CD14-positive monocyte (primary cell): ENCODE data around the gene ATXN1. TPM values are rescaled to one million over a fixed set of nuclear protein-coding genes. Genes with fewer than 3 reads are reported as not detected.

Source experiments
- DNase-seq, 3 donors: peaks; one replicate each; pipeline ENCODE4 v3.0.0-alpha.2; 2011 to 2022
- H2AFZ ChIP-seq: 2 replicates; pipeline ENCODE4 v1.6.0; 2012; ENCODE audit warnings: mild to moderate bottlenecking, low read depth, low read length, inconsistent platforms; ENCODE audit not compliant: insufficient read depth, poor library complexity, severe bottlenecking
- H3K27ac ChIP-seq, 2 donors: 1 replicate in 1 of 2; 2 replicates in 1 of 2; pipeline ENCODE4 v1.5.1; 2012 to 2013; ENCODE audit warnings: low read length in 2 of 2, control low read depth in 1 of 2, inconsistent platforms in 1 of 2, low read depth in 1 of 2, mild to moderate bottlenecking in 1 of 2
- H3K27me3 ChIP-seq, 2 donors: one replicate each; pipeline versions ENCODE4 v1.6.0 to v1.6.1; 2011 to 2013; ENCODE audit warnings: low read length in 2 of 2; ENCODE audit not compliant: control insufficient read depth in 2 of 2, insufficient read depth in 2 of 2
- H3K36me3 ChIP-seq, 2 donors: replicated peaks in 1 of 2; 1 replicate in 1 of 2; 2 replicates in 1 of 2; pipeline versions ENCODE4 v1.5.1 to v1.6.1; 2012 to 2013; ENCODE audit warnings: low read length in 2 of 2, control low read depth in 1 of 2, inconsistent platforms in 1 of 2, mild to moderate bottlenecking in 1 of 2; ENCODE audit not compliant: insufficient read depth in 2 of 2, control insufficient read depth in 1 of 2
- H3K4me1 ChIP-seq, 2 donors: 1 replicate in 1 of 2; 2 replicates in 1 of 2; pipeline versions ENCODE4 v1.5.1 to v1.6.1; 2012 to 2013; ENCODE audit warnings: low read length in 2 of 2, control low read depth in 1 of 2, inconsistent platforms in 1 of 2, mild to moderate bottlenecking in 1 of 2, moderate library complexity in 1 of 2; ENCODE audit not compliant: insufficient read depth in 2 of 2, control insufficient read depth in 1 of 2
- H3K4me2 ChIP-seq: replicated peaks from 2 replicates; pipeline ENCODE3; 2012; ENCODE audit warnings: low read length, moderate library complexity, mild to moderate bottlenecking; ENCODE audit not compliant: poor library complexity, severe bottlenecking; ENCODE audit errors: extremely low read depth
- H3K4me3 ChIP-seq, 3 experiments: fragments of 200-600 bp in 1 of 3; sonication (generic) in 1 of 3; replicated peaks in 1 of 3; 1 replicate in 2 of 3; 2 replicates in 1 of 3; pipeline ENCODE4 v1.5.1; 2011 to 2013; ENCODE audit warnings: low read length in 3 of 3, mild to moderate bottlenecking in 3 of 3, control low read depth in 2 of 3, low read depth in 2 of 3, inconsistent platforms in 1 of 3, moderate library complexity in 1 of 3
- H3K79me2 ChIP-seq: 2 replicates; pipeline ENCODE4 v1.6.0; 2012; ENCODE audit warnings: mild to moderate bottlenecking, control low read depth, inconsistent platforms, low read length, moderate library complexity; ENCODE audit not compliant: insufficient read depth
- H3K9ac ChIP-seq: 2 replicates; pipeline ENCODE4 v1.6.0; 2017; ENCODE audit warnings: low read length, mild to moderate bottlenecking; ENCODE audit not compliant: insufficient read depth, poor library complexity, severe bottlenecking
- H3K9me3 ChIP-seq, 2 donors: replicated peaks in 1 of 2; 1 replicate in 1 of 2; 2 replicates in 1 of 2; pipeline versions ENCODE4 v1.5.1 to v1.6.1; 2012 to 2013; ENCODE audit warnings: low read length in 2 of 2, control low read depth in 1 of 2; ENCODE audit not compliant: control insufficient read depth in 1 of 2, insufficient read depth in 1 of 2
- H4K20me1 ChIP-seq: 2 replicates; pipeline ENCODE4 v1.6.0; 2012; ENCODE audit warnings: mild to moderate bottlenecking, low read length, control low read depth, moderate library complexity; ENCODE audit not compliant: insufficient read depth
- H3K27ac Mint-ChIP-seq, 7 donors: one replicate each; pipeline ENCODE4 v1.8.0; 2020; ENCODE audit warnings: mild to moderate bottlenecking in 7 of 7, mixed read lengths in 7 of 7, moderate library complexity in 6 of 7, inconsistent platforms in 2 of 7
- H3K27me3 Mint-ChIP-seq, 3 donors: one replicate each; pipeline ENCODE4 v1.8.0; 2021 to 2022; ENCODE audit warnings: low read depth in 3 of 3, mild to moderate bottlenecking in 3 of 3, mixed read lengths in 3 of 3, moderate library complexity in 3 of 3, inconsistent platforms in 1 of 3
- H3K36me3 Mint-ChIP-seq, 2 donors: one replicate each; pipeline ENCODE4 v1.8.0; 2020; ENCODE audit warnings: mixed read lengths in 2 of 2, inconsistent platforms in 1 of 2, mild to moderate bottlenecking in 1 of 2
- H3K4me1 Mint-ChIP-seq: one replicate; pipeline ENCODE4 v1.8.0; 2020; ENCODE audit warnings: mild to moderate bottlenecking, mixed read lengths
- H3K4me3 Mint-ChIP-seq, 2 donors: one replicate each; pipeline ENCODE4 v1.8.0; 2020; ENCODE audit warnings: mild to moderate bottlenecking in 2 of 2, mixed read lengths in 2 of 2, moderate library complexity in 1 of 2
- H3K9me3 Mint-ChIP-seq, 7 donors: one replicate each; pipeline ENCODE4 v1.8.0; 2020 to 2022; ENCODE audit warnings: mixed read lengths in 7 of 7, mild to moderate bottlenecking in 6 of 7, moderate library complexity in 6 of 7, inconsistent platforms in 2 of 7
- CTCF ChIP-seq: fragments of 200-600 bp; IDR thresholded peaks from one replicate; pipeline ENCODE4 v1.8.0; 2022; ENCODE audit warnings: antibody characterized with exemption, mild to moderate bottlenecking
- WGBS: methylation state at CpG from one replicate; pipeline ENCODE4 v1.1.5; 2013; ENCODE audit warnings: missing lambda C conversion rate; ENCODE audit not compliant: insufficient coverage; 5-methylcytosine and 5-hydroxymethylcytosine counted together
- intact Hi-C, 2 donors: fragments of 100-400 bp; cut with micrococcal nuclease; formaldehyde crosslinking; loops; one replicate each; pipeline versions ENCODE4 v1.15.0 to v1.15.1; 2023
- polyA plus RNA-seq, 3 donors: library from polyadenylated mRNA; depleted of rRNA in 1 of 3; unstranded in 2 of 3; stranded (reverse) in 1 of 3; fragments of 300-500 nt in 2 of 3; fragments of >200 nt in 1 of 3; fragmentation: Illumina TruSeq in 2 of 3; gene quantifications; 1 replicate in 2 of 3; 2 replicates in 1 of 3; pipeline ENCODE4 v1.2.3, GENCODE V29; 2012 to 2021

Gene ATXN1
- polyA plus RNA-seq, 3 donors: 8.8 to 19.1 (median 10.9) TPM

- Mint-ChIP-seq H3K9me3 (peaks cover 0 to 2% (median 0%) of the 10 kb centered on the region in 7 donors), H3K27ac (no peak overlapping the region), H3K36me3 (peaks cover 9 to 20% of the 10 kb centered on the region in 2 donors), H3K27me3 (peaks cover 0 to 2% (median 0%) of the 10 kb centered on the region in 3 donors), H3K4me3 (no peak overlapping the region), H3K4me1 (no peaks in the 10 kb centered on the region)
- Histone ChIP-seq H3K4me3 (no peak overlapping the region), H3K4me2 (no peak overlapping the region), H3K27ac (no peak overlapping the region), H3K4me1 (no peaks in the 10 kb centered on the region), H2AFZ (no peak overlapping the region), H3K36me3 (peaks cover 3 to 9% of the 10 kb centered on the region in 2 donors), H3K79me2 (no peaks in the 10 kb centered on the region), H3K9ac (no peak overlapping the region), H3K27me3 (no peaks in the 10 kb centered on the region), H3K9me3 (no peaks in the 10 kb centered on the region), H4K20me1 (peaks cover 5% of the 10 kb centered on the region)
- TF ChIP-seq CTCF: no peak
- intact Hi-C loops: no loop called here
- 90% methylated on average over 4 of the region's 8 CpGs for WGBS
- no peak for DNase-seq
Measured at GRCh38 chr6:16539086-16539931, 222.0 kb downstream of the ATXN1 start.

GRCh38 chr6:16535564-16535963 is 225.7 kb downstream of the ATXN1 start:
- Histone ChIP-seq H2AFZ (no peak overlapping the region), H3K4me3 (no peak overlapping the region), H4K20me1 (no peaks in the 10 kb centered on the region), H3K36me3 (no peaks in the 10 kb centered on the region), H3K9ac (no peak overlapping the region), H3K4me1 (no peaks in the 10 kb centered on the region), H3K27me3 (no peaks in the 10 kb centered on the region), H3K4me2 (no peak overlapping the region), H3K27ac (no peak overlapping the region), H3K79me2 (no peaks in the 10 kb centered on the region), H3K9me3 (no peaks in the 10 kb centered on the region)
- 89% methylated on average over 3 of the region's 5 CpGs for WGBS
- no peaks in the 10 kb centered on the region for H3K4me1 Mint-ChIP-seq
- no peak for TF ChIP-seq CTCF
- intact Hi-C loops: no loop called here
- no peaks in the 10 kb centered on the region for H3K27me3 Mint-ChIP-seq
- no peak for DNase-seq
- H3K4me3 Mint-ChIP-seq: no peak overlapping the region
- peaks cover 0 to 2% (median 0%) of the 10 kb centered on the region in 7 donors for H3K9me3 Mint-ChIP-seq
- no peak overlapping the region for H3K27ac Mint-ChIP-seq
- H3K36me3 Mint-ChIP-seq: peaks cover 7 to 12% of the 10 kb centered on the region in 2 donors
